Measurements from ENCODE around the gene PNKD.
A peak's percentile ranks its signal among the peaks of the same experiment; 100 is the strongest.

Gene PNKD

DNA sequence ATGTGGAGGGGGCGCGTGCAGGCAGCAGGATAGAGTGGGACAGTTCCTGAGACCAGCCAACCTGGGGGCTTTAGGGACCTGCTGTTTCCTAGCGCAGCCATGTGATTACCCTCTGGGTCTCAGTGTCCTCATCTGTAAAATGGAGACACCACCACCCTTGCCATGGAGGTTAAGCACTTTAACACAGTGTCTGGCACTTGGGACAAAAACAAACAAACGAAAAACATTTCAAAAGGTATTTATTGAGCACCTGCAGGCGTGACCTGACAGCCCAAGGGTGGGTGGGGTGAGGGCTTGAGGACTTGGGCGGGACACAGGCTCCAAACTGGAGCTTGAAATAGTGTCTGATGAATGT is 124.7 kb downstream of the PNKD start:
- no peak for TF ChIP-seq ZBTB7A (IDR thresholded peaks at IDR 0.05; ENCODE audit: low read depth)
- TF ChIP-seq CREB1 (IDR thresholded peaks at IDR 0.05; ENCODE audit: low read depth) = no peak
- no peak for TF ChIP-seq EGR1 (IDR thresholded peaks at IDR 0.05)
- TF ChIP-seq TCF12 (IDR thresholded peaks at IDR 0.05; ENCODE audit: low read depth) = no peak
- TF ChIP-seq CEBPB (IDR thresholded peaks at IDR 0.05) = no peak
- TF ChIP-seq, protein P1, sequence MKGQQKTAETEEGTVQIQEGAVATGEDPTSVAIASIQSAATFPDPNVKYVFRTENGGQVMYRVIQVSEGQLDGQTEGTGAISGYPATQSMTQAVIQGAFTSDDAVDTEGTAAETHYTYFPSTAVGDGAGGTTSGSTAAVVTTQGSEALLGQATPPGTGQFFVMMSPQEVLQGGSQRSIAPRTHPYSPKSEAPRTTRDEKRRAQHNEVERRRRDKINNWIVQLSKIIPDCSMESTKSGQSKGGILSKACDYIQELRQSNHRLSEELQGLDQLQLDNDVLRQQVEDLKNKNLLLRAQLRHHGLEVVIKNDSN (IDR thresholded peaks at IDR 0.05) = no peak
- no peak for TF ChIP-seq TEAD4 (IDR thresholded peaks at IDR 0.05)
- TF ChIP-seq, protein P2, sequence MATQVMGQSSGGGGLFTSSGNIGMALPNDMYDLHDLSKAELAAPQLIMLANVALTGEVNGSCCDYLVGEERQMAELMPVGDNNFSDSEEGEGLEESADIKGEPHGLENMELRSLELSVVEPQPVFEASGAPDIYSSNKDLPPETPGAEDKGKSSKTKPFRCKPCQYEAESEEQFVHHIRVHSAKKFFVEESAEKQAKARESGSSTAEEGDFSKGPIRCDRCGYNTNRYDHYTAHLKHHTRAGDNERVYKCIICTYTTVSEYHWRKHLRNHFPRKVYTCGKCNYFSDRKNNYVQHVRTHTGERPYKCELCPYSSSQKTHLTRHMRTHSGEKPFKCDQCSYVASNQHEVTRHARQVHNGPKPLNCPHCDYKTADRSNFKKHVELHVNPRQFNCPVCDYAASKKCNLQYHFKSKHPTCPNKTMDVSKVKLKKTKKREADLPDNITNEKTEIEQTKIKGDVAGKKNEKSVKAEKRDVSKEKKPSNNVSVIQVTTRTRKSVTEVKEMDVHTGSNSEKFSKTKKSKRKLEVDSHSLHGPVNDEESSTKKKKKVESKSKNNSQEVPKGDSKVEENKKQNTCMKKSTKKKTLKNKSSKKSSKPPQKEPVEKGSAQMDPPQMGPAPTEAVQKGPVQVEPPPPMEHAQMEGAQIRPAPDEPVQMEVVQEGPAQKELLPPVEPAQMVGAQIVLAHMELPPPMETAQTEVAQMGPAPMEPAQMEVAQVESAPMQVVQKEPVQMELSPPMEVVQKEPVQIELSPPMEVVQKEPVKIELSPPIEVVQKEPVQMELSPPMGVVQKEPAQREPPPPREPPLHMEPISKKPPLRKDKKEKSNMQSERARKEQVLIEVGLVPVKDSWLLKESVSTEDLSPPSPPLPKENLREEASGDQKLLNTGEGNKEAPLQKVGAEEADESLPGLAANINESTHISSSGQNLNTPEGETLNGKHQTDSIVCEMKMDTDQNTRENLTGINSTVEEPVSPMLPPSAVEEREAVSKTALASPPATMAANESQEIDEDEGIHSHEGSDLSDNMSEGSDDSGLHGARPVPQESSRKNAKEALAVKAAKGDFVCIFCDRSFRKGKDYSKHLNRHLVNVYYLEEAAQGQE (IDR thresholded peaks at IDR 0.05; ENCODE audit: low read depth) = no peak
- TF ChIP-seq NFIC (IDR thresholded peaks at IDR 0.05) = no peak
- TF ChIP-seq RAD21 (IDR thresholded peaks at IDR 0.05; ENCODE audit: low read depth) = no peak
- TF ChIP-seq TAF1 (IDR thresholded peaks at IDR 0.05; ENCODE audit: low read depth) = no peak
- TF ChIP-seq MAX (IDR thresholded peaks at IDR 0.05) = no peak
- no peak for TF ChIP-seq EP300 (IDR thresholded peaks at IDR 0.05; ENCODE audit: borderline replicate concordance)
- no peak for TF ChIP-seq YY1 (IDR thresholded peaks at IDR 0.05; ENCODE audit: low read depth)
- TF ChIP-seq FOXM1 (IDR thresholded peaks at IDR 0.05; ENCODE audit: borderline replicate concordance, low read depth) = no peak

GRCh38 chr2:218395456-218395825 is 125.1 kb downstream of the PNKD start:
- TF ChIP-seq CREB1 (IDR thresholded peaks at IDR 0.05; ENCODE audit: low read depth) (no peak), RAD21 (IDR thresholded peaks at IDR 0.05; ENCODE audit: low read depth) (no peak)

DNA sequence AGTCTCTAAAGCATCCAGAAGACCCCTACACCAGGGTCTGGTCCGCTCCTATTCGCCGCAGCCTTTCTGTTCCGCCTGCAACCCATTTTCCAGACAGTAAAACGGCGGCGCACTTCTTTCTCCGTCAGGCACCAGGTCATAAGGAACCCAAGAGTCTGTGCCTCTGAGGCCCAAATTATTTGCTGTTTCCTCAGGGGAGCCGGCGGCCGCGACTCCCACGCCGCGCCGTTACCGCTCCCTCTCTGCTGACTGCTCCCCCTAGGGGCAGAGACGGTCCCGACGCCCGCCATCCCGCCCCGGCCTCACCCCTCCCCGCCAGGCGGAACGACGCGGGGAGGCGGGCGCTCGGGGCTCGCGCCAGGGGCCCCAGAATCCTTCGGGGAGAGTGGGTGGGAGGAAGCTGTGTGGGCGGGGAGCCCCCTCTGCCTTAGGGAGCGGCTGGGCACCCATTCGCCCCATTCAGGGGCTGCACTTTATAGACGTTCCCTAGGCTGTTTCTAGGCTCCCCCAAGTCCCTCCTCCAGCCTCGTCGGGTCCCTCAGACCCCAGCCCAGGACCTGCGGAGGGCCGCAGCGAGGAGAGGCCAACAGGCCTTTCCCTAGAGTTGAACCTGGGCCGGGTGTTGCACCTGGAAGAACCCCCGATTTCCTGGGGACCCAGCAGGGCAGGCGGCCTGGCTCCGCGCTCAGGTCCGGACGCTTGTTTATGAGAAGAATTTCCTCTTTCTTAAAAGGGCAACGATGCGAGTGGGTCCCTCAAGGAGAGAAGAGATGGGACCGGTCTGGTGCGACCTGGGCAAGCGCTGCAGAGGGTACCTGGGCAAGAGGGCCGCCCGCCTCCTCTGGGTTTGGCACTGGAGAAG is 125.7 kb downstream of the PNKD start:
- TF ChIP-seq FOXM1 (IDR thresholded peaks at IDR 0.05; ENCODE audit: borderline replicate concordance, low read depth) (peak; percentile 55; the same call in 1 of the 2 replicates), MAX (IDR thresholded peaks at IDR 0.05) (peak; percentile 89), NFIC (IDR thresholded peaks at IDR 0.05) (peak; percentile 43), TEAD4 (IDR thresholded peaks at IDR 0.05) (peak; percentile 29; the same call in 1 of the 2 replicates), TAF1 (IDR thresholded peaks at IDR 0.05; ENCODE audit: low read depth) (peak; percentile 45), EGR1 (IDR thresholded peaks at IDR 0.05) (peak; percentile 98), YY1 (IDR thresholded peaks at IDR 0.05; ENCODE audit: low read depth) (peak; percentile 81), ZBTB7A (IDR thresholded peaks at IDR 0.05; ENCODE audit: low read depth) (peak; percentile 94), EP300 (IDR thresholded peaks at IDR 0.05; ENCODE audit: borderline replicate concordance) (peak; percentile 20; the same call in 1 of the 2 replicates), CREB1 (IDR thresholded peaks at IDR 0.05; ENCODE audit: low read depth) (no peak), CEBPB (IDR thresholded peaks at IDR 0.05) (no peak), TCF12 (IDR thresholded peaks at IDR 0.05; ENCODE audit: low read depth) (peak; percentile 78), RAD21 (IDR thresholded peaks at IDR 0.05; ENCODE audit: low read depth) (peak; percentile 66)
- TF ChIP-seq, protein P2 (IDR thresholded peaks at IDR 0.05; ENCODE audit: low read depth) = no peak
- TF ChIP-seq, protein P1 (IDR thresholded peaks at IDR 0.05) = peak; percentile 60
